Activated naive CD8-positive, alpha-beta T cell treated with anti-CD3 and anti-CD28 coated beads, Interleukin-2, amount 10 ng/mL, durations not matched to agents 7 days and 5 days (primary cell): ENCODE measurements around the gene C4BPB. TPM values are rescaled to one million over a fixed set of nuclear protein-coding genes. Genes with fewer than 3 reads are reported as not detected.
"Not testable (repeated sequence)": the region's sequence is repeated elsewhere in the genome, so short reads cannot be mapped to it uniquely, and the experiment has no call there.

Source experiments
- ATAC-seq: fragments of 150-1000 bp; cut with Tn5 transposase; one replicate; pipeline ENCODE4 v1.10.0; 2021; ENCODE audit warnings: low read depth, moderate library complexity
- POLR2A ChIA-PET: fragments of 350-600 bp; sonication (Branson Sonifier 250); formaldehyde crosslinking; loops from one replicate; lab custom pipeline; 2021; ENCODE audit warnings: antibody characterized with exemption; lab: Charles Lee
- DNase-seq: peaks from one replicate; pipeline ENCODE4 v3.0.0; 2021
- H3K27ac Mint-ChIP-seq: one replicate; pipeline ENCODE4 v1.8.0; 2022; ENCODE audit warnings: mild to moderate bottlenecking, mixed read lengths
- H3K27me3 Mint-ChIP-seq: one replicate; pipeline ENCODE4 v1.8.0; 2022; ENCODE audit warnings: mild to moderate bottlenecking, moderate library complexity, mixed read lengths
- H3K36me3 Mint-ChIP-seq: one replicate; pipeline ENCODE4 v1.8.0; 2021; ENCODE audit warnings: mild to moderate bottlenecking, mixed read lengths
- H3K4me1 Mint-ChIP-seq: one replicate; pipeline ENCODE4 v1.8.0; 2021; ENCODE audit warnings: mixed read lengths
- H3K4me3 Mint-ChIP-seq: one replicate; pipeline ENCODE4 v1.8.0; 2022; ENCODE audit warnings: mild to moderate bottlenecking, moderate library complexity, mixed read lengths
- H3K9me3 Mint-ChIP-seq: one replicate; pipeline ENCODE4 v1.8.0; 2021; ENCODE audit warnings: mixed read lengths
- total RNA-seq, 2 experiments: library from RNA; stranded (reverse); gene quantifications; one replicate each; pipeline ENCODE4 v1.2.3, GENCODE V29; 2021

Gene C4BPB, protein sequence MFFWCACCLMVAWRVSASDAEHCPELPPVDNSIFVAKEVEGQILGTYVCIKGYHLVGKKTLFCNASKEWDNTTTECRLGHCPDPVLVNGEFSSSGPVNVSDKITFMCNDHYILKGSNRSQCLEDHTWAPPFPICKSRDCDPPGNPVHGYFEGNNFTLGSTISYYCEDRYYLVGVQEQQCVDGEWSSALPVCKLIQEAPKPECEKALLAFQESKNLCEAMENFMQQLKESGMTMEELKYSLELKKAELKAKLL
- total RNA-seq = 1 to 10 TPM; 1.0 to 2.7 TPM

DNA sequence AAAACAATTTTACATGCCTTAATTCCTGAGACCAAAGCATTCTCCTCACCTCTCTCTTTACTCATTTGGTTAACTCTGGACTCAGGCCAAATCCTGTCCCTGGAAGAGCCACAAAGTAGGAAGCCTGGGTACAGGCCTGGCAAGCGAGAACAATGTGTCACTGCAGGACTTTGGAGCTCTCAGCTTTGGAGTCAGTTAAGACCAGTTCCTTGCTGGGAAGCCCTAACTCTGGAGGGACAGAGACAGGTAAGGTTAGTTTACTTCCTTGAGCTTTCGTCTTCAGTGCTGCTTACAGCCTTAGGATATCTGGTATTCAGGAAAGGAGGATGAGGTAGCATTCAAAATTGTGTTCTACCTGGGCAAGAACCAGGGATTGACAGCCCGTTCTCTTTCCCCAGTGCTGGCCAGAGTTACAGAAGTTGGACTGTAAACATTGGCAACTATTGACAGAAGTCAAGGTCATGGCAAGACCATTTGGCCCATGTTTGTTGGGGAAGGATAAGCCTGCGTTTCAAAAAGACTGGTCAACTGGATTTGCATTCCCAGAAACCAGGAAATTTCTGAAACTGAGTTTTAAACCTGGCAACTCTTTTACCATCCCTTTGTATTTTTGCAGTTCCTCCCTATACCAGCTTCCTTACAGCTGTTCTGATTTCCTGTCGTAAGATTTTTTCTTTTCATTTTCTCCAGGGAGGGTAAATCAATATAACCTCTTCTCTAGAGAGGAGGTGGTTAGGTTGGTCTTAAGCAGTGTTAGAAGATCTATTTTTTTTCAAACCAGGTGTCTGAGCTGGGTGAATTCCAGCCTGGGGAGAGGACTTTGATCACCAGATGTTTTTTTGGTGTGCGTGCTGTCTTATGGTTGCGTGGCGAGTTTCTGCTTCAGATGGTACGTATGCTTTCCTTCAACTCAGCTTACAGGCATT is at the start of gene C4BPB:
Gene C4BPB, plus strand, starts transcription at position 160 of the 926 bp plus-strand sequence. Its CDS starts 672 bp downstream, at position 832.
- peaks cover 2% of the 10 kb centered on the region for H3K27me3 Mint-ChIP-seq

GRCh38 chr1:207039380-207040180 is 49.1 kb upstream of the C4BPB start:
- Mint-ChIP-seq H3K9me3 (no peaks in the 10 kb centered on the region), H3K27me3 (no peaks in the 10 kb centered on the region), H3K4me1 (no peaks in the 10 kb centered on the region), H3K36me3 (peaks cover 9% of the 10 kb centered on the region), H3K27ac (no peak overlapping the region), H3K4me3 (no peak overlapping the region)
- no peak for DNase-seq
- no peak for ATAC-seq
- POLR2A ChIA-PET = no interaction called here

More for the DNA sequence above, at the start of gene C4BPB:
- DNase-seq (no peak), ATAC-seq (peak; percentile 53)
- Mint-ChIP-seq H3K9me3 (no peaks in the 10 kb centered on the region), H3K4me1 (peaks cover 26% of the 10 kb centered on the region), H3K27ac (peak within 1 kb of the TSS; percentile 84), H3K36me3 (peaks cover 3% of the 10 kb centered on the region), H3K4me3 (peak within 1 kb of the TSS; percentile 80)
- POLR2A ChIA-PET = interaction anchor here (1.0 to 2.0 kb wide), 2 partner anchors 233 to 316 kb away, joined by 3 to 10 read pairs; partner anchors contain the start of gene CD55

- DNase-seq (no peak), ATAC-seq (no peak)
- POLR2A ChIA-PET = no interaction called here
- Mint-ChIP-seq H3K27ac (no peak overlapping the region), H3K4me1 (peaks cover 2% of the 10 kb centered on the region), H3K4me3 (no peak overlapping the region), H3K9me3 (no peaks in the 10 kb centered on the region), H3K36me3 (peaks cover 12% of the 10 kb centered on the region), H3K27me3 (no peaks in the 10 kb centered on the region)
These were observed 48.5 kb upstream of the C4BPB start for GRCh38 chr1:207040181-207040533.

GRCh38 chr1:207041397-207041796 is 47.3 kb upstream of the C4BPB start:
- peaks cover 17% of the 10 kb centered on the region for H3K36me3 Mint-ChIP-seq
- H3K27me3 Mint-ChIP-seq, DNase-seq, ATAC-seq, H3K4me3 Mint-ChIP-seq, H3K27ac Mint-ChIP-seq, H3K9me3 Mint-ChIP-seq, H3K4me1 Mint-ChIP-seq, POLR2A ChIA-PET: not testable (repeated sequence)

DNA sequence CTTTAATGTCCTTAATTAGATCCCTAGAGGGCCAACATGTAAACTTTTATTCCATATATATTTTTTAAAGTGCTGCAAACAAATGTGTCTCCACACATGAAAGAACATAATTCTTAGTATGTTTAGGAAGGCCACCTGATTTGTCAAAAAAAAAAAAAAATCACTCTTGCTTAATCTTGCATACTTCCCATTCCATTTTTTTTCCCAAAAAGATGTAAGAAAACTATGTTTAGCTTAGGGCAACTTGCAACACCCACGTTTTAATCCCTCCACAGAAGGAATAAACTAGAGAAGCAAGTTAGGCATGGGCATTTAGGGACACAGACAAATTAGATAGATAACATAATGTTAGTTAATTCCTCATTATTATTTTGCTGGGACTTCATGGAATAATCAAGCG is 43.2 kb upstream of the C4BPB start:
- Mint-ChIP-seq H3K27me3 (no peaks in the 10 kb centered on the region), H3K4me3 (no peak overlapping the region), H3K4me1 (peaks cover 20% of the 10 kb centered on the region), H3K9me3 (no peaks in the 10 kb centered on the region), H3K36me3 (peaks cover 24% of the 10 kb centered on the region), H3K27ac (no peak overlapping the region)
- no peak for ATAC-seq
- POLR2A ChIA-PET = no interaction called here
- DNase-seq = no peak

GRCh38 chr1:207047505-207047904 is 41.2 kb upstream of the C4BPB start:
- ATAC-seq (no peak), DNase-seq (no peak)
- POLR2A ChIA-PET = no interaction called here
- peaks cover 23% of the 10 kb centered on the region for H3K36me3 Mint-ChIP-seq
- H3K27ac Mint-ChIP-seq = no peak overlapping the region
- peaks cover 32% of the 10 kb centered on the region for H3K4me1 Mint-ChIP-seq
- no peaks in the 10 kb centered on the region for H3K27me3 Mint-ChIP-seq
- no peaks in the 10 kb centered on the region for H3K9me3 Mint-ChIP-seq
- H3K4me3 Mint-ChIP-seq = no peak overlapping the region

GRCh38 chr1:207048041-207048440 is 40.6 kb upstream of the C4BPB start:
- H3K36me3 Mint-ChIP-seq = peaks cover 17% of the 10 kb centered on the region
- H3K4me1 Mint-ChIP-seq = peaks cover 32% of the 10 kb centered on the region
- H3K9me3 Mint-ChIP-seq = no peaks in the 10 kb centered on the region
- H3K4me3 Mint-ChIP-seq = no peak overlapping the region
- DNase-seq (no peak), ATAC-seq (no peak)
- no peak overlapping the region for H3K27ac Mint-ChIP-seq
- no peaks in the 10 kb centered on the region for H3K27me3 Mint-ChIP-seq
- POLR2A ChIA-PET = no interaction called here

DNA sequence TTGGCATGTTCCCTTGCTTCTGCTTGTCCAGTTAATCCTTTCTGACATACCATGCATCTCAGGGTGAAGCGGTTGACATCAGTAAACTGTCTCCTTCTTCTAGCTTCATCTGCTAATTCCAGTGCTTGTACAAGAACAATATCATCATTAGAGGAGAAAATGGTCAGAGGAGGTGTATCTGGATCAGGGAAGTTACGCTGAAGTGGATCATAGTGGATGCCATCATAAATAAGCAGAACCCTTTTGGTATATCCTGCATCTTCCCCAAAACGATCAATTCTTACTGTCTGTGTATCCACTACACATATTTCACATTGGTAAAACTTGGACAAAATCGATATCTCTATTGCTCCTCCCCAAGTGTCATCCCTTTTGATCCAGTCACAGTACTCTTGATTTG is 39.6 kb upstream of the C4BPB start:
- Mint-ChIP-seq H3K4me3 (peak overlapping the region; percentile 99), H3K4me1 (peaks cover 38% of the 10 kb centered on the region), H3K9me3 (no peaks in the 10 kb centered on the region), H3K27ac (peak overlapping the region; percentile 89), H3K27me3 (no peaks in the 10 kb centered on the region), H3K36me3 (peaks cover 15% of the 10 kb centered on the region)
- no peak for DNase-seq
- no peak for ATAC-seq
- POLR2A ChIA-PET = no interaction called here

DNA sequence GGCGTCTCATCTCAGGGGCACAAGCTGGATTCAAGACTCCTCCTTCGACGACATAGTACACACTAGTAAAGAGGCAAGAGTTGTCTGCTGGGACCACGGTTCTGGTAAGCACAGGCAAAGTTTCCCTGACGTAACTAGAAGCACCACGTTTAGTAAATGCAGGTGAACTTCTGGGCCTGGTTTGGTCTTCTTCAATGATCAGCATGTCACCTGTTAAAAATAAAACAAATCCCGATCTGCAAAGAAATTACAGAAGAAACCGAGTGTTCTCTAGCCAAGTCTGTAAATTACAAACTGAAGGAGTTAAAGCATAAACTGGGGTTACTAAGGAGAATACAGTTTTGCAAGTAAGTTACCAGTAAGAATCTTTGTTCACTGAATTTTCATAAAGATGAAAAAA is 39.1 kb upstream of the C4BPB start:
- Mint-ChIP-seq H3K36me3 (peaks cover 15% of the 10 kb centered on the region), H3K27me3 (no peaks in the 10 kb centered on the region), H3K27ac (peak overlapping the region; percentile 89), H3K9me3 (no peaks in the 10 kb centered on the region), H3K4me3 (peak overlapping the region; percentile 99), H3K4me1 (peaks cover 41% of the 10 kb centered on the region)
- DNase-seq = no peak
- no peak for ATAC-seq
- POLR2A ChIA-PET = interaction anchor here (0.8 to 1.2 kb wide), 3 partner anchors 22 to 127 kb away, joined by 3 to 5 read pairs (median 4); partner anchors contain the start of gene FCMR

DNA sequence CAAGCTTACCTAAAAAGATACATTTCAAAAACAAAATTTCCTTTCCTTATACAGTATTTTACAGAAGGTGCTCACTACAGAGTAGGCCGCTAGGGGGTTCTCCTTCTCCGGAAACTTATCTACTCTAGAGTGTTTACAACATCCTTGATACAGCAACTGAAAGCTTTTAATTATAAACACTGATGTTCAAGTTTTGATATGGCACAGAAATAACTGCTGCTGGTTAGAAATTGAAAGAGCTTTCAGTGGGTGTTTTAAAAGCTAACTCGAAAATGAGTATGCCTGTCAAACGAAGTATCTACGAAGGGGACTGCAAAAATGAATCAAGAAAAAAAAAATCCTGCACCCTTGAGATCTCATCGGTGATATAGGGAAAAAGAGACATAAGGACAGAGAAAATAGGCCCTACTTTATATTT is 38.7 kb upstream of the C4BPB start:
- peak overlapping the region; percentile 99 for H3K4me3 Mint-ChIP-seq
- peak overlapping the region; percentile 89 for H3K27ac Mint-ChIP-seq
- DNase-seq (no peak), ATAC-seq (no peak)
- H3K27me3 Mint-ChIP-seq = no peaks in the 10 kb centered on the region
- H3K4me1 Mint-ChIP-seq = peaks cover 43% of the 10 kb centered on the region
- no peaks in the 10 kb centered on the region for H3K9me3 Mint-ChIP-seq
- H3K36me3 Mint-ChIP-seq = peaks cover 12% of the 10 kb centered on the region
- POLR2A ChIA-PET = interaction anchor here (0.8 to 1.2 kb wide), 3 partner anchors 21 to 128 kb away, joined by 3 to 5 read pairs (median 4); partner anchors contain the start of gene FCMR

DNA sequence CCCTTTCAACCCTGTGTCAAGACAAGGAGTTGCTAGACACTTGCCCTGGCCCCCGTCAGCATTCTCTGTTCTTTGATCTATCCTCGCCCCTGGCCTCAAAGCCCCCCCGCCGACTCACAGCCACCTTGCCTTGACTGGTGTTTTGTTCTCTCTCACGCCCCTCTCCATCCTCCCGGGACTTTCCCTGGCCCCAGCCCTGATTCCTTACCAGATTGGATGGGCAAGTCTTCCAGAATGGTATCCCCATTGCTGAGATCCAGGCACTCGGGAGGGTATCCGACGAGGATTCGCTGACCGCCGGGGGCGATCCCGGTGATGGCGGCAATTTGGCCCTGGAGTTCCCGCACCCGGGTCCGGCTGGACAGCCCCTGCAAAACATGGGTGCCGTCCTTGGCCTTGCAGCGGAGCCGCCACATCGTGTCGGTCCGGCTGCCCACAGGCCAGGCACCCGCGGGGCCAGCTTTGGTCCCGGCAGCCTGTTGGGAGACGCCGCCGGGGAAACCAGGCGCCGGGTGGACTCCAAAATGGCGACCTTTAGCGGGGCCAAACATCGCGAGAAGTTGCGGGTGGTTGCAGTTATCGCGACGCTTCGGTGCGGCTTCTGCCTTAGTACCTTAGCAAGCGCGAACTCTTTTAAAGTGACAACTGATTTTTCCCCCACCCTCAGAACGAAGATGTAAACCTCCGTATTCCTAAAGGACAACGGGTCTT is 38.0 kb upstream of the C4BPB start:
- POLR2A ChIA-PET = interaction anchor here (0.8 to 1.2 kb wide), 3 partner anchors 21 to 129 kb away, joined by 3 to 5 read pairs (median 4); partner anchors contain the start of gene FCMR
- peak; percentile 91 for DNase-seq
- Mint-ChIP-seq H3K9me3 (no peaks in the 10 kb centered on the region), H3K4me3 (peak overlapping the region; percentile 99), H3K4me1 (peaks cover 43% of the 10 kb centered on the region), H3K36me3 (peaks cover 9% of the 10 kb centered on the region), H3K27me3 (no peaks in the 10 kb centered on the region), H3K27ac (peak overlapping the region; percentile 89)
- peak; percentile 51 for ATAC-seq

GRCh38 chr1:207051191-207051943 is 37.3 kb upstream of the C4BPB start, which contains the start of gene YOD1:
Gene YOD1, minus strand, starts transcription at chr1:207051208. Its CDS starts 178 bp downstream, at chr1:207051030.
- H3K9me3 Mint-ChIP-seq = no peaks in the 10 kb centered on the region
- peak within 1 kb of the TSS; percentile 99 for H3K4me3 Mint-ChIP-seq

More at GRCh38 chr1:207051191-207051943, 37.3 kb upstream of the C4BPB start, which contains the start of gene YOD1:
- H3K36me3 Mint-ChIP-seq = peaks cover 6% of the 10 kb centered on the region
- peak within 1 kb of the TSS; percentile 89 for H3K27ac Mint-ChIP-seq
- no peaks in the 10 kb centered on the region for H3K27me3 Mint-ChIP-seq
- POLR2A ChIA-PET = no interaction called here
- ATAC-seq (no peak), DNase-seq (no peak)
- H3K4me1 Mint-ChIP-seq = peaks cover 43% of the 10 kb centered on the region
